Measurements from ENCODE around the gene LGALS9.
"Not testable (repeated sequence)": the region's sequence is repeated elsewhere in the genome, so short reads cannot be mapped to it uniquely, and the experiment has no call there.

The LGALS9 gene

GRCh38 chr17:27646232-27646631 lies 15.2 kb downstream of the LGALS9 start:
- CTCF ChIA-PET = interaction anchor here (0.9 to 14.1 kb wide), 6 partner anchors 13 to 410 kb away, joined by 3 to 331 read pairs (median 4); no protein-coding TSS in a partner anchor
- POLR2A ChIA-PET = no interaction called here
- DNase-seq (ENCODE audit: extremely low spot score) = no peak
- TF ChIP-seq CTCF (IDR thresholded peaks at IDR 0.05; ENCODE audit: control extremely low read depth, extremely low read depth, low read depth, missing control alignments) = no peak

- DNase-seq (ENCODE audit: extremely low spot score) = no peak
- POLR2A ChIA-PET = no interaction called here
- TF ChIP-seq CTCF (IDR thresholded peaks at IDR 0.05; ENCODE audit: control extremely low read depth, extremely low read depth, low read depth, missing control alignments) = no peak
- CTCF ChIA-PET = interaction anchor here (1.1 to 14.1 kb wide), 8 partner anchors 10 to 412 kb away, joined by 3 to 331 read pairs (median 6); partner anchors contain the start of gene LGALS9
Observed at GRCh38 chr17:27647765-27648164, 16.8 kb downstream of the LGALS9 start.

- POLR2A ChIA-PET; DNase-seq (ENCODE audit: extremely low spot score): not testable (repeated sequence)
- CTCF ChIA-PET = interaction anchor here (2.4 to 14.1 kb wide), 4 partner anchors 9 to 413 kb away, joined by 6 to 331 read pairs (median 56); partner anchors contain the start of gene LGALS9
Observed at GRCh38 chr17:27649111-27649571, 18.2 kb downstream of the LGALS9 start.

- CTCF ChIA-PET = interaction anchor here (1.1 to 14.1 kb wide), 14 partner anchors 10 to 414 kb away, joined by 3 to 331 read pairs (median 10); partner anchors contain the start of gene LGALS9
- DNase-seq (ENCODE audit: extremely low spot score) = no peak
- no peak for TF ChIP-seq CTCF (IDR thresholded peaks at IDR 0.05; ENCODE audit: control extremely low read depth, extremely low read depth, low read depth, missing control alignments)
- POLR2A ChIA-PET = no interaction called here
Observed at GRCh38 chr17:27649929-27650328, 18.9 kb downstream of the LGALS9 start.

GRCh38 chr17:27650836-27651235 lies 19.8 kb downstream of the LGALS9 start:
- ChIA-PET POLR2A (no interaction called here), CTCF (interaction anchor here (0.8 to 14.1 kb wide), 37 partner anchors 9 to 460 kb away, joined by 3 to 331 read pairs (median 5); partner anchors contain the start of gene LGALS9)
- TF ChIP-seq CTCF (IDR thresholded peaks at IDR 0.05; ENCODE audit: control extremely low read depth, extremely low read depth, low read depth, missing control alignments) = no peak
- no peak for DNase-seq (ENCODE audit: extremely low spot score)

GRCh38 chr17:27651411-27652345 lies 20.7 kb downstream of the LGALS9 start:
- no peak for DNase-seq (ENCODE audit: extremely low spot score)
- CTCF ChIA-PET = interaction anchor here (0.7 to 14.1 kb wide), 41 partner anchors 8 to 461 kb away, joined by 3 to 331 read pairs (median 5); partner anchors contain the start of gene LGALS9
- POLR2A ChIA-PET = no interaction called here
- TF ChIP-seq CTCF (IDR thresholded peaks at IDR 0.05; ENCODE audit: control extremely low read depth, extremely low read depth, low read depth, missing control alignments) = peak; percentile 75

- CTCF ChIA-PET = interaction anchor here (0.8 to 14.1 kb wide), 21 partner anchors 9 to 598 kb away, joined by 3 to 331 read pairs (median 5); partner anchors contain the start of gene LGALS9
- POLR2A ChIA-PET; DNase-seq (ENCODE audit: extremely low spot score): not testable (repeated sequence)
Observed at GRCh38 chr17:27653449-27653971, 22.5 kb downstream of the LGALS9 start.
